ENCODE measurements around the gene ALG5. TPM values are rescaled to one million over a fixed set of nuclear protein-coding genes. Genes with fewer than 3 reads are reported as not detected.

ALG5 gene
- polyA plus RNA-seq, 1 of the 3 experiments (the other 2 are of a cell fraction), result 24.2 TPM

- CTCF ChIA-PET, result interaction anchor here (1.2 to 2.4 kb wide), 2 partner anchors 8 to 24 kb away, joined by 3 to 10 read pairs; no protein-coding TSS in a partner anchor
- peaks cover 86 to 98% of the 10 kb centered on the region in 2 experiments for H3K36me3 ChIP-seq (replicated peaks in 1 of 2; ENCODE audit: control insufficient read depth in 1 of 2, insufficient read depth in 2 of 2, low read length in 1 of 2)
These were observed 40.8 kb upstream of the ALG5 start for GRCh38 chr13:37039896-37040295.

More at GRCh38 chr13:37039896-37040295, 40.8 kb upstream of the ALG5 start:
- Histone ChIP-seq H3K9me2 (no peaks in the 10 kb centered on the region), H4K20me1 (ENCODE audit: insufficient read depth) (no peaks in the 10 kb centered on the region), H3K27ac (ENCODE audit: low read depth in 2 of 2, low read length in 1 of 2) (no peak overlapping the region), H3K4me1 (ENCODE audit: control insufficient read depth in 1 of 2, insufficient read depth in 2 of 2, low read depth in 1 of 2, low read length in 1 of 2) (peaks cover 0 to 6% of the 10 kb centered on the region in 2 experiments; a peak in 1 of 4 replicates), H3K4me2 (no peak overlapping the region), H3K27me3 (ENCODE audit: insufficient read depth) (no peaks in the 10 kb centered on the region), H3K9me3 (no peaks in the 10 kb centered on the region), H2AFZ (ENCODE audit: low read depth) (no peak overlapping the region), H3K9ac (no peak overlapping the region), H3K4me3 (ENCODE audit: low read depth in 2 of 2, low read length in 1 of 2) (no peak overlapping the region), H3F3A (replicated peaks; ENCODE audit: insufficient read depth) (peaks cover 7% of the 10 kb centered on the region), H3K79me2 (ENCODE audit: insufficient read depth) (peaks cover 11% of the 10 kb centered on the region; the same call in 1 of the 2 replicates)
- no peak for DNase-seq
- TF ChIP-seq CHD2 (IDR thresholded peaks at IDR 0.05; ENCODE audit: low read length, partially characterized antibody) (no peak), ELF1 (IDR thresholded peaks at IDR 0.05) (no peak), USF1 (IDR thresholded peaks at IDR 0.05; ENCODE audit: borderline replicate concordance, low read depth) (no peak), MXI1 (IDR thresholded peaks at IDR 0.05; ENCODE audit: low read depth, low read length) (no peak), MAX (IDR thresholded peaks at IDR 0.05; ENCODE audit: low read depth) (no peak), TAF1 (IDR thresholded peaks at IDR 0.05; ENCODE audit: borderline replicate concordance, low read depth, low read length) (no peak), GABPA (IDR thresholded peaks at IDR 0.05; ENCODE audit: low read depth) (no peak), SIN3A (IDR thresholded peaks at IDR 0.05; ENCODE audit: borderline replicate concordance, low read depth, low read length) (no peak), EP300 (IDR thresholded peaks at IDR 0.05; ENCODE audit: borderline replicate concordance in 1 of 2, low read depth in 1 of 2, low read length in 1 of 2) (no peak), EZH2phosphoT487 (IDR thresholded peaks at IDR 0.05; ENCODE audit: borderline replicate concordance, low read depth) (no peak), RFX5 (IDR thresholded peaks at IDR 0.05; ENCODE audit: low read length) (no peak), TCF12 (IDR thresholded peaks at IDR 0.05) (no peak), USF2 (IDR thresholded peaks at IDR 0.05; ENCODE audit: borderline replicate concordance, low read depth, low read length) (no peak), MEF2A (IDR thresholded peaks at IDR 0.05; ENCODE audit: borderline replicate concordance, low read depth) (no peak), IRF3 (IDR thresholded peaks at IDR 0.05; ENCODE audit: low read depth, low read length) (no peak), POLR2AphosphoS5 (IDR thresholded peaks at IDR 0.05; ENCODE audit: low read depth, low read length) (no peak), NRF1 (IDR thresholded peaks at IDR 0.05; ENCODE audit: low read depth, low read length) (no peak)
- TF ChIP-seq, protein P1, sequence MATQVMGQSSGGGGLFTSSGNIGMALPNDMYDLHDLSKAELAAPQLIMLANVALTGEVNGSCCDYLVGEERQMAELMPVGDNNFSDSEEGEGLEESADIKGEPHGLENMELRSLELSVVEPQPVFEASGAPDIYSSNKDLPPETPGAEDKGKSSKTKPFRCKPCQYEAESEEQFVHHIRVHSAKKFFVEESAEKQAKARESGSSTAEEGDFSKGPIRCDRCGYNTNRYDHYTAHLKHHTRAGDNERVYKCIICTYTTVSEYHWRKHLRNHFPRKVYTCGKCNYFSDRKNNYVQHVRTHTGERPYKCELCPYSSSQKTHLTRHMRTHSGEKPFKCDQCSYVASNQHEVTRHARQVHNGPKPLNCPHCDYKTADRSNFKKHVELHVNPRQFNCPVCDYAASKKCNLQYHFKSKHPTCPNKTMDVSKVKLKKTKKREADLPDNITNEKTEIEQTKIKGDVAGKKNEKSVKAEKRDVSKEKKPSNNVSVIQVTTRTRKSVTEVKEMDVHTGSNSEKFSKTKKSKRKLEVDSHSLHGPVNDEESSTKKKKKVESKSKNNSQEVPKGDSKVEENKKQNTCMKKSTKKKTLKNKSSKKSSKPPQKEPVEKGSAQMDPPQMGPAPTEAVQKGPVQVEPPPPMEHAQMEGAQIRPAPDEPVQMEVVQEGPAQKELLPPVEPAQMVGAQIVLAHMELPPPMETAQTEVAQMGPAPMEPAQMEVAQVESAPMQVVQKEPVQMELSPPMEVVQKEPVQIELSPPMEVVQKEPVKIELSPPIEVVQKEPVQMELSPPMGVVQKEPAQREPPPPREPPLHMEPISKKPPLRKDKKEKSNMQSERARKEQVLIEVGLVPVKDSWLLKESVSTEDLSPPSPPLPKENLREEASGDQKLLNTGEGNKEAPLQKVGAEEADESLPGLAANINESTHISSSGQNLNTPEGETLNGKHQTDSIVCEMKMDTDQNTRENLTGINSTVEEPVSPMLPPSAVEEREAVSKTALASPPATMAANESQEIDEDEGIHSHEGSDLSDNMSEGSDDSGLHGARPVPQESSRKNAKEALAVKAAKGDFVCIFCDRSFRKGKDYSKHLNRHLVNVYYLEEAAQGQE (IDR thresholded peaks at IDR 0.05; ENCODE audit: low read depth, low read length), result no peak
- TF ChIP-seq, protein P2, sequence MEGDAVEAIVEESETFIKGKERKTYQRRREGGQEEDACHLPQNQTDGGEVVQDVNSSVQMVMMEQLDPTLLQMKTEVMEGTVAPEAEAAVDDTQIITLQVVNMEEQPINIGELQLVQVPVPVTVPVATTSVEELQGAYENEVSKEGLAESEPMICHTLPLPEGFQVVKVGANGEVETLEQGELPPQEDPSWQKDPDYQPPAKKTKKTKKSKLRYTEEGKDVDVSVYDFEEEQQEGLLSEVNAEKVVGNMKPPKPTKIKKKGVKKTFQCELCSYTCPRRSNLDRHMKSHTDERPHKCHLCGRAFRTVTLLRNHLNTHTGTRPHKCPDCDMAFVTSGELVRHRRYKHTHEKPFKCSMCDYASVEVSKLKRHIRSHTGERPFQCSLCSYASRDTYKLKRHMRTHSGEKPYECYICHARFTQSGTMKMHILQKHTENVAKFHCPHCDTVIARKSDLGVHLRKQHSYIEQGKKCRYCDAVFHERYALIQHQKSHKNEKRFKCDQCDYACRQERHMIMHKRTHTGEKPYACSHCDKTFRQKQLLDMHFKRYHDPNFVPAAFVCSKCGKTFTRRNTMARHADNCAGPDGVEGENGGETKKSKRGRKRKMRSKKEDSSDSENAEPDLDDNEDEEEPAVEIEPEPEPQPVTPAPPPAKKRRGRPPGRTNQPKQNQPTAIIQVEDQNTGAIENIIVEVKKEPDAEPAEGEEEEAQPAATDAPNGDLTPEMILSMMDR (IDR thresholded peaks at IDR 0.05), result no peak
- TF ChIP-seq, protein P3, sequence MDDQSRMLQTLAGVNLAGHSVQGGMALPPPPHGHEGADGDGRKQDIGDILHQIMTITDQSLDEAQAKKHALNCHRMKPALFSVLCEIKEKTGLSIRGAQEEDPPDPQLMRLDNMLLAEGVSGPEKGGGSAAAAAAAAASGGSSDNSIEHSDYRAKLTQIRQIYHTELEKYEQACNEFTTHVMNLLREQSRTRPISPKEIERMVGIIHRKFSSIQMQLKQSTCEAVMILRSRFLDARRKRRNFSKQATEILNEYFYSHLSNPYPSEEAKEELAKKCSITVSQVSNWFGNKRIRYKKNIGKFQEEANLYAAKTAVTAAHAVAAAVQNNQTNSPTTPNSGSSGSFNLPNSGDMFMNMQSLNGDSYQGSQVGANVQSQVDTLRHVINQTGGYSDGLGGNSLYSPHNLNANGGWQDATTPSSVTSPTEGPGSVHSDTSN (IDR thresholded peaks at IDR 0.05), result no peak
- POLR2A ChIA-PET, result no interaction called here

All from SK-N-SH (cell line).